Mesenteric fat pad (tissue), 1 donor: ENCODE measurements around the gene TEX10. TPM values are rescaled to one million over a fixed set of nuclear protein-coding genes. Genes with fewer than 3 reads are reported as not detected.
"Not testable (repeated sequence)": the region's sequence is repeated elsewhere in the genome, so short reads cannot be mapped to it uniquely, and the experiment has no call there.

ENCODE experiments used
- DNase-seq: peaks from one replicate; pipeline ENCODE4 v3.0.0-alpha.2; 2020; ENCODE audit warnings: low spot score
- total RNA-seq: library from RNA; stranded (reverse); fragmentation: NEBNext Ultra II Directional; extraction: Animal tissue kit (Norgen Biotek cat#: 25700); gene quantifications from one replicate; pipeline ENCODE4 v1.2.1, GENCODE V29; 2021
- donor health status: DM: yes; HTN: yes; CAD: no.

Gene TEX10
- total RNA-seq, 1 donor from 2014 or later: 10.1 TPM

GRCh38 chr9:100350188-100350587 is 2.6 kb downstream of the TEX10 start:
- no peak for DNase-seq

- no peak for DNase-seq
These were observed 5.9 kb downstream of the TEX10 start for GRCh38 chr9:100346836-100347235.

- no peak for DNase-seq
These were observed 10.9 kb downstream of the TEX10 start for GRCh38 chr9:100341889-100342288.

GRCh38 chr9:100340224-100340623 is 12.5 kb downstream of the TEX10 start:
- DNase-seq: no peak

- not testable (repeated sequence) for DNase-seq
These were observed 14.0 kb downstream of the TEX10 start for GRCh38 chr9:100338736-100339135.

- DNase-seq: no peak
These were observed 28.0 kb downstream of the TEX10 start for GRCh38 chr9:100324594-100325200.

- no peak for DNase-seq
These were observed 29.7 kb downstream of the TEX10 start for GRCh38 chr9:100322954-100323536.

- DNase-seq: no peak
These were observed 35.0 kb downstream of the TEX10 start for GRCh38 chr9:100317706-100318105.

- DNase-seq: no peak
These were observed 37.2 kb downstream of the TEX10 start for GRCh38 chr9:100315561-100315960.

GRCh38 chr9:100309992-100310391 is 42.8 kb downstream of the TEX10 start:
- DNase-seq: no peak

GRCh38 chr9:100308965-100309564 is 43.7 kb downstream of the TEX10 start:
- DNase-seq: no peak

GRCh38 chr9:100307080-100307479 is 45.7 kb downstream of the TEX10 start:
- DNase-seq: no peak

GRCh38 chr9:100306283-100306682 is 46.5 kb downstream of the TEX10 start:
- DNase-seq: no peak

- DNase-seq: no peak
These were observed 49.0 kb downstream of the TEX10 start for GRCh38 chr9:100303747-100304146.

- no peak for DNase-seq
These were observed 54.4 kb downstream of the TEX10 start for GRCh38 chr9:100298378-100298777.

GRCh38 chr9:100296407-100296806 is 56.3 kb downstream of the TEX10 start:
- DNase-seq: no peak

- DNase-seq: no peak
These were observed 57.5 kb downstream of the TEX10 start for GRCh38 chr9:100295240-100295639.

GRCh38 chr9:100294806-100295205 is 57.9 kb downstream of the TEX10 start:
- no peak for DNase-seq

GRCh38 chr9:100294341-100294740 is 58.4 kb downstream of the TEX10 start:
- DNase-seq: no peak

GRCh38 chr9:100292414-100292813 is 60.3 kb downstream of the TEX10 start:
- DNase-seq: no peak

GRCh38 chr9:100290714-100291113 is 62.0 kb downstream of the TEX10 start:
- DNase-seq: no peak

GRCh38 chr9:100287186-100287585 is 65.6 kb downstream of the TEX10 start:
- DNase-seq: no peak

- no peak for DNase-seq
These were observed 66.5 kb downstream of the TEX10 start for GRCh38 chr9:100286257-100286656.
